Neural crest cell (in vitro differentiated cells): ENCODE measurements around the gene MAGI2. TPM values are rescaled to one million over a fixed set of nuclear protein-coding genes. Genes with fewer than 3 reads are reported as not detected.

Experiments used
- DNase-seq: peaks from one replicate; pipeline ENCODE4 v3.0.0; 2021; ENCODE audit warnings: low read depth, mixed read lengths, low spot score
- H3K27ac Mint-ChIP-seq: one replicate; pipeline ENCODE4 v1.8.0; 2021; ENCODE audit warnings: mild to moderate bottlenecking, mixed read lengths; ENCODE audit not compliant: unreplicated experiment
- H3K27me3 Mint-ChIP-seq: 2 replicates; pipeline ENCODE4 v1.8.0; 2021; ENCODE audit warnings: low read depth, mild to moderate bottlenecking, mixed read lengths
- H3K36me3 Mint-ChIP-seq: 2 replicates; pipeline ENCODE4 v1.8.0; 2021; ENCODE audit warnings: low read depth, mild to moderate bottlenecking, mixed read lengths
- H3K4me1 Mint-ChIP-seq: 2 replicates; pipeline ENCODE4 v1.8.0; 2021; ENCODE audit warnings: mixed read lengths
- H3K4me3 Mint-ChIP-seq: one replicate; pipeline ENCODE4 v1.8.0; 2021; ENCODE audit warnings: mild to moderate bottlenecking, mixed read lengths
- H3K9me3 Mint-ChIP-seq: 2 replicates; pipeline ENCODE4 v1.8.0; 2021; ENCODE audit warnings: mixed read lengths
- total RNA-seq: library from RNA; stranded (reverse); gene quantifications from 2 replicates; pipeline ENCODE4 v1.2.1, GENCODE V29; 2021
- TF ChIP-seq, protein P1 (sequence below): fragments of 200-600 bp; sonication (generic); conservative IDR thresholded peaks from 2 replicates; pipeline ENCODE4 v1.5.0; 2021; ENCODE audit warnings: antibody characterized with exemption, mild to moderate bottlenecking

The MAGI2 gene
- total RNA-seq, 1 donor from 2014 or later: 10.0 TPM

DNA sequence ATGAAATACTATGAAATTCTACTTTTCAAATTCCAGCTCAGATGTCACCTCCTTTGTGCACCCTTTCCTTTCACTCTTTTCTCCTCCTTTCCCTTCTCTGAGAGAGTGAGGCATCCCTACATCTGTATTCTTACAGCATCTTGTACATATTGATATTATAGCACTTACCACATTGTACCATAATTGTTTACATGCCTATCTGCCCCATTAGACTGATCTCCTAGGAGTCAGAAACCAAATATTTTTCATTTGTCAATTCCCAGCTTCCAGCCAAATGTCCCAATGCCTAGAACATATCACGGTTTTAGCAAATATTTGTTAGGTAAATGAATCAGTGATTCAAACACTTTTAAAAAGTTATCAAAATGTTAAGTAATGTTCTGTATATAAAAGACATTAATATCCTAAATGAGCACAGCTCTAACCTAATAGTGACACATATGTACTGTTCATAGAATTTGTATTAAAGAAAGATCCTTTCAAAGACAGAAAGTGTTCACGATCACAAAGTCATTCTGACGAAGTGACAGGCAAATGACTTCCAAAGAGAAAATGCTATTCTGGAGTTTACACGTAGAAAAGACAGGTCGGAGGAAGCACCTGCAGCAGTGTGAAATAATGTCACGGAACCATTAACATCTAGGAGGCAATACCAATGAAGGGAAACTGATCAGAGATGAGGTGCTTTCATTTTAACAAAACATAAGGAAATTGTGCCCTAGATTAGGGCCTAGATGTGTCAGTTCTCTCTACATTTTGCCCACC lies 774.2 kb downstream of the MAGI2 start:
- Mint-ChIP-seq H3K4me3 (no peak overlapping the region), H3K27me3 (no peaks in the 10 kb centered on the region), H3K27ac (no peak overlapping the region), H3K9me3 (no peaks in the 10 kb centered on the region), H3K4me1 (no peaks in the 10 kb centered on the region), H3K36me3 (no peaks in the 10 kb centered on the region)
- TF ChIP-seq, protein P1, sequence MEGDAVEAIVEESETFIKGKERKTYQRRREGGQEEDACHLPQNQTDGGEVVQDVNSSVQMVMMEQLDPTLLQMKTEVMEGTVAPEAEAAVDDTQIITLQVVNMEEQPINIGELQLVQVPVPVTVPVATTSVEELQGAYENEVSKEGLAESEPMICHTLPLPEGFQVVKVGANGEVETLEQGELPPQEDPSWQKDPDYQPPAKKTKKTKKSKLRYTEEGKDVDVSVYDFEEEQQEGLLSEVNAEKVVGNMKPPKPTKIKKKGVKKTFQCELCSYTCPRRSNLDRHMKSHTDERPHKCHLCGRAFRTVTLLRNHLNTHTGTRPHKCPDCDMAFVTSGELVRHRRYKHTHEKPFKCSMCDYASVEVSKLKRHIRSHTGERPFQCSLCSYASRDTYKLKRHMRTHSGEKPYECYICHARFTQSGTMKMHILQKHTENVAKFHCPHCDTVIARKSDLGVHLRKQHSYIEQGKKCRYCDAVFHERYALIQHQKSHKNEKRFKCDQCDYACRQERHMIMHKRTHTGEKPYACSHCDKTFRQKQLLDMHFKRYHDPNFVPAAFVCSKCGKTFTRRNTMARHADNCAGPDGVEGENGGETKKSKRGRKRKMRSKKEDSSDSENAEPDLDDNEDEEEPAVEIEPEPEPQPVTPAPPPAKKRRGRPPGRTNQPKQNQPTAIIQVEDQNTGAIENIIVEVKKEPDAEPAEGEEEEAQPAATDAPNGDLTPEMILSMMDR: no peak
- no peak for DNase-seq

GRCh38 chr7:78677391-78677790 lies 776.1 kb downstream of the MAGI2 start:
- no peak overlapping the region for H3K27ac Mint-ChIP-seq
- H3K4me1 Mint-ChIP-seq: no peaks in the 10 kb centered on the region
- H3K9me3 Mint-ChIP-seq: no peaks in the 10 kb centered on the region
- no peak for DNase-seq
- TF ChIP-seq, protein P1: no peak
- H3K36me3 Mint-ChIP-seq: no peaks in the 10 kb centered on the region
- H3K27me3 Mint-ChIP-seq: no peaks in the 10 kb centered on the region
- H3K4me3 Mint-ChIP-seq: no peak overlapping the region

- DNase-seq: no peak
- TF ChIP-seq, protein P1: no peak
- no peaks in the 10 kb centered on the region for H3K36me3 Mint-ChIP-seq
- H3K4me3 Mint-ChIP-seq: no peak overlapping the region
- no peaks in the 10 kb centered on the region for H3K4me1 Mint-ChIP-seq
- H3K27me3 Mint-ChIP-seq: no peaks in the 10 kb centered on the region
- no peaks in the 10 kb centered on the region for H3K9me3 Mint-ChIP-seq
- H3K27ac Mint-ChIP-seq: no peak overlapping the region
Observed at GRCh38 chr7:78675511-78675910, 778.0 kb downstream of the MAGI2 start.

- Mint-ChIP-seq H3K36me3 (no peaks in the 10 kb centered on the region), H3K27me3 (no peaks in the 10 kb centered on the region), H3K4me1 (no peaks in the 10 kb centered on the region), H3K4me3 (no peak overlapping the region), H3K9me3 (no peaks in the 10 kb centered on the region), H3K27ac (no peak overlapping the region)
- no peak for DNase-seq
- TF ChIP-seq, protein P1: no peak
Observed at GRCh38 chr7:78673272-78673671, 780.2 kb downstream of the MAGI2 start.

DNA sequence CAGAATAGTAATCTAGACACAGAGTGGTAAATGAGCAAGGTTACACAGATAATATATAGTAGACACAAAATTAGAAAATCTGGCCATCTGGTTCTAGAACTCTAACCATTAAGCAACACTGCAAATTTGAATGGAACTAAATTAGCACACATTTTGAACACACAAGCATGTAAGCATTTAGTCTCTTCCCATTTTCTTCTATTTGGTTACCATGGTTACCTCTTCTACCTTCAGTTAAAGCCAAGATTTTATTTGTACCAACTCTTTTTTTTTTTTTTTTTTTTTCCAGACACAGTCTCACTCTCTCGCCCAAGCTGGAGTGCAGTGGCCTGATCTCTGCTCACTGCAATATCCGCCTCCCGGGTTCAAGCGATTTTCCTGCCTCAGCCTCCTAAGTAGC lies 790.5 kb downstream of the MAGI2 start:
- no peaks in the 10 kb centered on the region for H3K27me3 Mint-ChIP-seq
- no peaks in the 10 kb centered on the region for H3K36me3 Mint-ChIP-seq
- H3K4me1 Mint-ChIP-seq: no peaks in the 10 kb centered on the region
- TF ChIP-seq, protein P1: no peak
- H3K27ac Mint-ChIP-seq: no peak overlapping the region
- no peak overlapping the region for H3K4me3 Mint-ChIP-seq
- peaks cover 6% of the 10 kb centered on the region for H3K9me3 Mint-ChIP-seq
- DNase-seq: no peak
